Measurements from ENCODE around the gene PROX1. TPM values are rescaled to one million over a fixed set of nuclear protein-coding genes. Genes with fewer than 3 reads are reported as not detected.

The PROX1 gene
- total RNA-seq, 2 donors from 2014 or later, result not detected

GRCh38 chr1:213997038-213997771 lies 9.4 kb downstream of the PROX1 start:
- no peaks in the 10 kb centered on the region for H3K36me3 Mint-ChIP-seq (ENCODE audit: low read depth)
- H3K9me3 ChIP-seq (ENCODE audit: control insufficient read depth, low read length, poor library complexity, severe bottlenecking), result no peaks in the 10 kb centered on the region
- no peak for DNase-seq
- H3K4me1 Mint-ChIP-seq, result no peaks in the 10 kb centered on the region
- peaks cover 34% of the 10 kb centered on the region for H3K27me3 Mint-ChIP-seq
- H3K4me3 Mint-ChIP-seq, result no peak overlapping the region
- no peak for ATAC-seq
- H3K27ac Mint-ChIP-seq, result no peak overlapping the region

GRCh38 chr1:213997772-213998107 lies 10.0 kb downstream of the PROX1 start:
- H3K9me3 ChIP-seq (ENCODE audit: control insufficient read depth, low read length, poor library complexity, severe bottlenecking), result no peaks in the 10 kb centered on the region
- H3K27ac Mint-ChIP-seq, result no peak overlapping the region
- DNase-seq, result no peak
- H3K4me1 Mint-ChIP-seq, result no peaks in the 10 kb centered on the region
- no peak for ATAC-seq
- peaks cover 34% of the 10 kb centered on the region for H3K27me3 Mint-ChIP-seq
- no peak overlapping the region for H3K4me3 Mint-ChIP-seq
- H3K36me3 Mint-ChIP-seq (ENCODE audit: low read depth), result peaks cover 2% of the 10 kb centered on the region

- H3K4me1 Mint-ChIP-seq, result no peaks in the 10 kb centered on the region
- H3K36me3 Mint-ChIP-seq (ENCODE audit: low read depth), result peaks cover 2% of the 10 kb centered on the region
- peaks cover 29% of the 10 kb centered on the region for H3K27me3 Mint-ChIP-seq
- no peaks in the 10 kb centered on the region for H3K9me3 ChIP-seq (ENCODE audit: control insufficient read depth, low read length, poor library complexity, severe bottlenecking)
- no peak overlapping the region for H3K4me3 Mint-ChIP-seq
- ATAC-seq (no peak), DNase-seq (no peak)
- no peak overlapping the region for H3K27ac Mint-ChIP-seq
These were observed 11.0 kb downstream of the PROX1 start for GRCh38 chr1:213998785-213999184.

- Mint-ChIP-seq H3K4me3 (no peak overlapping the region), H3K36me3 (ENCODE audit: low read depth) (peaks cover 2% of the 10 kb centered on the region)
- DNase-seq, result no peak
These were observed 12.0 kb downstream of the PROX1 start for GRCh38 chr1:213999732-214000131.

GRCh38 chr1:214002060-214002459 lies 14.3 kb downstream of the PROX1 start:
- Mint-ChIP-seq H3K4me1 (no peaks in the 10 kb centered on the region), H3K4me3 (no peak overlapping the region), H3K27me3 (peaks cover 24% of the 10 kb centered on the region), H3K36me3 (ENCODE audit: low read depth) (peaks cover 2% of the 10 kb centered on the region), H3K27ac (no peak overlapping the region)
- no peak for ATAC-seq
- no peak for DNase-seq
- no peaks in the 10 kb centered on the region for H3K9me3 ChIP-seq (ENCODE audit: control insufficient read depth, low read length, poor library complexity, severe bottlenecking)

More at GRCh38 chr1:213999732-214000131, 12.0 kb downstream of the PROX1 start:
- H3K27ac Mint-ChIP-seq, result no peak overlapping the region
- no peak for ATAC-seq
- peaks cover 29% of the 10 kb centered on the region for H3K27me3 Mint-ChIP-seq
- no peaks in the 10 kb centered on the region for H3K9me3 ChIP-seq (ENCODE audit: control insufficient read depth, low read length, poor library complexity, severe bottlenecking)
- no peaks in the 10 kb centered on the region for H3K4me1 Mint-ChIP-seq

GRCh38 chr1:214002472-214002871 lies 14.7 kb downstream of the PROX1 start:
- ATAC-seq (no peak), DNase-seq (no peak)
- Mint-ChIP-seq H3K4me1 (no peaks in the 10 kb centered on the region), H3K27ac (no peak overlapping the region), H3K4me3 (no peak overlapping the region), H3K36me3 (ENCODE audit: low read depth) (peaks cover 2% of the 10 kb centered on the region), H3K27me3 (peaks cover 22% of the 10 kb centered on the region)
- no peaks in the 10 kb centered on the region for H3K9me3 ChIP-seq (ENCODE audit: control insufficient read depth, low read length, poor library complexity, severe bottlenecking)

GRCh38 chr1:214003233-214003632 lies 15.5 kb downstream of the PROX1 start:
- Mint-ChIP-seq H3K36me3 (ENCODE audit: low read depth) (peaks cover 2% of the 10 kb centered on the region), H3K27ac (no peak overlapping the region), H3K4me3 (no peak overlapping the region), H3K4me1 (no peaks in the 10 kb centered on the region), H3K27me3 (peaks cover 16% of the 10 kb centered on the region)
- DNase-seq (no peak), ATAC-seq (no peak)
- no peaks in the 10 kb centered on the region for H3K9me3 ChIP-seq (ENCODE audit: control insufficient read depth, low read length, poor library complexity, severe bottlenecking)

- no peaks in the 10 kb centered on the region for H3K9me3 ChIP-seq (ENCODE audit: control insufficient read depth, low read length, poor library complexity, severe bottlenecking)
- H3K4me3 Mint-ChIP-seq, result no peak overlapping the region
- no peaks in the 10 kb centered on the region for H3K4me1 Mint-ChIP-seq
- H3K27me3 Mint-ChIP-seq, result peaks cover 15% of the 10 kb centered on the region
- H3K36me3 Mint-ChIP-seq (ENCODE audit: low read depth), result peaks cover 2% of the 10 kb centered on the region
- H3K27ac Mint-ChIP-seq, result no peak overlapping the region
- no peak for DNase-seq
- no peak for ATAC-seq
These were observed 16.2 kb downstream of the PROX1 start for GRCh38 chr1:214004014-214004413.

- H3K36me3 Mint-ChIP-seq (ENCODE audit: low read depth), result peaks cover 2% of the 10 kb centered on the region
- H3K9me3 ChIP-seq (ENCODE audit: control insufficient read depth, low read length, poor library complexity, severe bottlenecking), result no peaks in the 10 kb centered on the region
- ATAC-seq, result no peak
- H3K27ac Mint-ChIP-seq, result no peak overlapping the region
- H3K4me1 Mint-ChIP-seq, result no peaks in the 10 kb centered on the region
- no peak overlapping the region for H3K4me3 Mint-ChIP-seq
- no peak for DNase-seq
- peaks cover 15% of the 10 kb centered on the region for H3K27me3 Mint-ChIP-seq
These were observed 17.0 kb downstream of the PROX1 start for GRCh38 chr1:214004795-214005194.

GRCh38 chr1:214005708-214006107 lies 17.9 kb downstream of the PROX1 start:
- Mint-ChIP-seq H3K27ac (no peak overlapping the region), H3K27me3 (peaks cover 21% of the 10 kb centered on the region), H3K4me1 (no peaks in the 10 kb centered on the region), H3K36me3 (ENCODE audit: low read depth) (peaks cover 2% of the 10 kb centered on the region), H3K4me3 (no peak overlapping the region)
- ATAC-seq (no peak), DNase-seq (no peak)
- no peaks in the 10 kb centered on the region for H3K9me3 ChIP-seq (ENCODE audit: control insufficient read depth, low read length, poor library complexity, severe bottlenecking)

GRCh38 chr1:214006845-214007244 lies 19.1 kb downstream of the PROX1 start:
- no peak overlapping the region for H3K4me3 Mint-ChIP-seq
- ATAC-seq (no peak), DNase-seq (no peak)
- no peak overlapping the region for H3K27ac Mint-ChIP-seq
- H3K27me3 Mint-ChIP-seq, result peaks cover 24% of the 10 kb centered on the region
- H3K9me3 ChIP-seq (ENCODE audit: control insufficient read depth, low read length, poor library complexity, severe bottlenecking), result no peaks in the 10 kb centered on the region
- no peaks in the 10 kb centered on the region for H3K4me1 Mint-ChIP-seq
- H3K36me3 Mint-ChIP-seq (ENCODE audit: low read depth), result peaks cover 2% of the 10 kb centered on the region

- H3K9me3 ChIP-seq (ENCODE audit: control insufficient read depth, low read length, poor library complexity, severe bottlenecking), result no peaks in the 10 kb centered on the region
- Mint-ChIP-seq H3K4me3 (no peak overlapping the region), H3K4me1 (no peaks in the 10 kb centered on the region), H3K36me3 (ENCODE audit: low read depth) (no peaks in the 10 kb centered on the region), H3K27me3 (peaks cover 15% of the 10 kb centered on the region), H3K27ac (no peak overlapping the region)
- DNase-seq (no peak), ATAC-seq (no peak)
These were observed 20.6 kb downstream of the PROX1 start for GRCh38 chr1:214008347-214008746.

- Mint-ChIP-seq H3K4me1 (no peaks in the 10 kb centered on the region), H3K4me3 (no peak overlapping the region), H3K36me3 (ENCODE audit: low read depth) (no peaks in the 10 kb centered on the region), H3K27me3 (peaks cover 13% of the 10 kb centered on the region), H3K27ac (no peak overlapping the region)
- DNase-seq (no peak), ATAC-seq (no peak)
- no peaks in the 10 kb centered on the region for H3K9me3 ChIP-seq (ENCODE audit: control insufficient read depth, low read length, poor library complexity, severe bottlenecking)
These were observed 21.1 kb downstream of the PROX1 start for GRCh38 chr1:214008791-214009422.
